KBM-7 (cell line): ENCODE results near the gene VCL.
"Not testable (repeated sequence)": the region's sequence is repeated elsewhere in the genome, so short reads cannot be mapped to it uniquely, and the experiment has no call there.

Experiments
- DNase-seq: peaks from one replicate; pipeline ENCODE4 v3.0.0-alpha.2; 2015
- in situ Hi-C: fragments of 300-500 bp; cut with MboI; formaldehyde crosslinking; loops from 2 replicates; pipeline ENCODE4 v1.14.3; 2020; ENCODE audit warnings: low sequenced_read_pairs, low pct_unique_long_range_greater_than_20kb, mixed read lengths

The VCL gene

GRCh38 chr10:74056050-74056818 lies 58.3 kb downstream of the VCL start:
- no peak for DNase-seq
- in situ Hi-C loops: no loop called here

GRCh38 chr10:74058071-74058470 lies 60.2 kb downstream of the VCL start:
- in situ Hi-C loops: no loop called here
- DNase-seq: peak; percentile 92

- DNase-seq: peak; percentile 67
- in situ Hi-C loops: no loop called here
Observed at GRCh38 chr10:74058658-74059057, 60.7 kb downstream of the VCL start.

- DNase-seq: no peak
- in situ Hi-C loops: no loop called here
Observed at GRCh38 chr10:74061104-74061503, 63.2 kb downstream of the VCL start.

- in situ Hi-C loops: not testable (repeated sequence)
Observed at GRCh38 chr10:74061978-74062377, 64.1 kb downstream of the VCL start.

GRCh38 chr10:74063256-74063655 lies 65.3 kb downstream of the VCL start:
- DNase-seq: no peak
- in situ Hi-C loops: no loop called here

More at GRCh38 chr10:74061978-74062377, 64.1 kb downstream of the VCL start:
- not testable (repeated sequence) for DNase-seq

- in situ Hi-C loops: no loop called here
- no peak for DNase-seq
Observed at GRCh38 chr10:74067373-74068352, 69.7 kb downstream of the VCL start.

- in situ Hi-C loops: no loop called here
Observed at GRCh38 chr10:74071157-74071556, 73.2 kb downstream of the VCL start.

GRCh38 chr10:74072503-74072902 lies 74.6 kb downstream of the VCL start:
- no peak for DNase-seq
- in situ Hi-C loops: no loop called here

More at GRCh38 chr10:74071157-74071556, 73.2 kb downstream of the VCL start:
- no peak for DNase-seq

GRCh38 chr10:74075906-74076305 lies 78.0 kb downstream of the VCL start:
- DNase-seq: no peak

GRCh38 chr10:74076961-74077360 lies 79.0 kb downstream of the VCL start:
- in situ Hi-C loops: no loop called here
- DNase-seq: no peak

More at GRCh38 chr10:74075906-74076305, 78.0 kb downstream of the VCL start:
- in situ Hi-C loops: no loop called here

- DNase-seq: no peak
- in situ Hi-C loops: no loop called here
Observed at GRCh38 chr10:74077416-74077815, 79.5 kb downstream of the VCL start.

- no peak for DNase-seq
- in situ Hi-C loops: no loop called here
Observed at GRCh38 chr10:74078037-74078436, 80.1 kb downstream of the VCL start.

GRCh38 chr10:74079028-74079935 lies 81.4 kb downstream of the VCL start:
- in situ Hi-C loops: no loop called here
- DNase-seq: no peak

- DNase-seq: no peak
- in situ Hi-C loops: no loop called here
Observed at GRCh38 chr10:74079936-74080590, 82.1 kb downstream of the VCL start.

GRCh38 chr10:74081192-74081803 lies 83.4 kb downstream of the VCL start:
- in situ Hi-C loops: no loop called here
- peak; percentile 82 for DNase-seq

GRCh38 chr10:74081941-74082718 lies 84.2 kb downstream of the VCL start:
- DNase-seq: no peak
- in situ Hi-C loops: no loop called here
